Activated naive CD8-positive, alpha-beta T cell treated with anti-CD3 and anti-CD28 coated beads for 36 hours (primary cell): Measurements from ENCODE around the gene TSEN34. TPM values are rescaled to one million over a fixed set of nuclear protein-coding genes. Genes with fewer than 3 reads are reported as not detected.
A peak's percentile ranks its signal among the peaks of the same experiment; 100 is the strongest.
"Not testable (repeated sequence)": the region's sequence is repeated elsewhere in the genome, so short reads cannot be mapped to it uniquely, and the experiment has no call there.

Experiments used
- DNase-seq: peaks from one replicate; pipeline ENCODE4 v3.0.0; 2021
- H3K27ac Mint-ChIP-seq: one replicate; pipeline ENCODE4 v1.8.0; 2022; ENCODE audit warnings: mild to moderate bottlenecking, moderate library complexity, mixed read lengths
- H3K27me3 Mint-ChIP-seq: one replicate; pipeline ENCODE4 v1.8.0; 2022; ENCODE audit warnings: mild to moderate bottlenecking, mixed read lengths
- H3K36me3 Mint-ChIP-seq: one replicate; pipeline ENCODE4 v1.8.0; 2021; ENCODE audit warnings: mild to moderate bottlenecking, mixed read lengths
- H3K4me1 Mint-ChIP-seq: one replicate; pipeline ENCODE4 v1.8.0; 2021; ENCODE audit warnings: mixed read lengths
- H3K4me3 Mint-ChIP-seq: one replicate; pipeline ENCODE4 v1.8.0; 2022; ENCODE audit warnings: mild to moderate bottlenecking, moderate library complexity, mixed read lengths
- H3K9me3 Mint-ChIP-seq: one replicate; pipeline ENCODE4 v1.8.0; 2022; ENCODE audit warnings: mixed read lengths
- total RNA-seq, 2 experiments: library from RNA; stranded (reverse); gene quantifications; one replicate each; pipeline ENCODE4 v1.2.3, GENCODE V29; 2021

Gene TSEN34
- total RNA-seq, 2 experiments from 2014 or later = 15.5 to 16.4 TPM

DNA sequence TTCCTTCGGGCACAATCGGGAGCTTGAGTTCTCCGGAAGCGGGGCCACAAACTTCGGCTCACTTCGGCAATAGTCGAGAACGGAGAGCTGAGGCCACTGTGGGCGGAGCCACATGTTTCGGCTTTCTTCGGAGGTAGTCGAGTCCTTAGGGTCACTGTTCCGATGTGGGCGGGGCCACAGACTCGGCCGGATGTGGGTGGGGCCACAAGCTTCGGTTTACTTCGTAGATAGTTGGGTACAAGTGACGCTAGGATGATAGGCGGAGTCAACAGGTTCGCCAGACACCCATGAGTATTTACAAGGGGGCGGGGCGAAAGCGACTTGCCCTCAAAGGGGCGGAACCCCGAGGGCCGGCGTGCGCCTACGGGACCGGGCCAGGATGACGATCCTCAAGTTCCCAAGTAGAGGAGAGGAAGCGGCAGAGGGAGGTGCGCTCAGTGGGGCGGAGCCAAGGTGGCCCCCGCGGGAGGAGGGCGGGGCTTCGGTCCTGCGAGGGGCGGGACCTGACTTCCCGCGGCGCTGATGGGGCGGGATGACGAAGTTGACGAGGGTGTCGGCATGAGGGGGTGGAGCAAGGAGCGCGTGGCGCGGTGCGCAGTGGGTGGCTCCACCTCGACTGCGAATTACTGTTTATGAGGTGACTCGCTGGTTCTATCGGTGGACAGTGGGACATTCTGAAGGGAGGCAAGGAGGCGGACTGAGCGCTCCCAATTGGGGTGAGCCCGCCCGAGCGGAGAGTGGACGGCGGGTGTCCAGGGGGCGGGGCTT is 1.2 kb upstream of the TSEN34 start:
- Mint-ChIP-seq H3K27ac (peak overlapping the region; percentile 98), H3K4me3 (peak overlapping the region; percentile 87), H3K4me1 (peaks cover 22% of the 10 kb centered on the region), H3K27me3 (no peaks in the 10 kb centered on the region), H3K36me3 (peaks cover 22% of the 10 kb centered on the region), H3K9me3 (no peaks in the 10 kb centered on the region)
- DNase-seq = peak; percentile 100

DNA sequence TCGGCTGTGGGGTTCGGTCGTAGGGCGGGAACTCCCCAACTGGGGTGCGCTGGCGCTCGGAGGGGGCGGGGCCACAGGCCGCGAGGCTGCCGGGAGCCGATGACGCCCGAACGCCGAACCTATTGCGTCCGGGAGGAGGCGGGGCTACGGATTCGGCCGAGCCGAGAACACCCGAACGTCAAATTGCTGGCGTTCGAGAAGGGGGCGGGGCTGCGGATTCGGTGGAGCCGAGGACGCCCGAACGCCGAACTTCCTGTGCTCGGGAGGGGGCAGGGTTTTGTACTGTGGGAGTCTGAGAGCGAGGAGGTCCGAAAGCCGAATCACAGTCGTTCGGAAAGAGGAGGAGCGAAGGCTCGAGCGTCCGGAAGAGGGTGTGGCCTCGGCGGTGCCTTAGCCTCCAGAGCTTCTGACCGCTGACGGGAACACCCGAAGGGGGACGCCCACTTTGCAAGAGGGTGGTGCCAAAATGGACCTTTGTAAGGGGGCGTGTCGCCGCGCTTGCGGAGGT is 551 bp upstream of the TSEN34 start:
- H3K36me3 Mint-ChIP-seq = peaks cover 25% of the 10 kb centered on the region
- H3K4me3 Mint-ChIP-seq = peak overlapping the region; percentile 87

DNA sequence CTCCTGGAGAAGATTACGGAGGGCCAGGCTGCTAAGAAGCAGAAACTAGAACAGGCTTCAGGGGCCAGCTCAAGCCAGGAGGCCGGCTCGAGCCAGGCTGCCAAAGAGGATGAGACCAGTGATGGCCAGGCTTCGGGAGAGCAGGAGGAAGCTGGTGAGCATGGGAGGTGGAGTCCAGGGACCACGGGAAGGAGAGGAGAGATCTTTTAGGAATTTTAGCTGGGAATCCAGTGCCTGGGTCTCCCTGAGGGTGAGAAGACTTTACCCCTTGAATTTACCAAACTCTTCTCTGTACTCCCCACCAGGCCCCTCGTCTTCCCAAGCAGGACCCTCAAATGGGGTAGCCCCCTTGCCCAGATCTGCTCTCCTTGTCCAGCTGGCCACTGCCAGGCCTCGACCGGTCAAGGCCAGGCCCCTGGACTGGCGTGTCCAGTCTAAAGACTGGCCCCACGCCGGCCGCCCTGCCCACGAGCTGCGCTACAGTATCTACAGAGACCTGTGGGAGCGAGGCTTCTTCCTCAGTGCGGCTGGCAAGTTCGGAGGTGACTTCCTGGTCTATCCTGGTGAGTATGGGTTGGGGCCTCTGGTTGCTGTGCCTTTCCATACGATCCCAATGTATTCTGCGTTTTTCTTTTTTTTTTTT is 824 bp downstream of the TSEN34 start:
- Mint-ChIP-seq H3K9me3 (no peaks in the 10 kb centered on the region), H3K36me3 (peaks cover 21% of the 10 kb centered on the region), H3K27ac (peak overlapping the region; percentile 90), H3K4me3 (peak overlapping the region; percentile 87), H3K4me1 (peaks cover 23% of the 10 kb centered on the region), H3K27me3 (no peaks in the 10 kb centered on the region)
- DNase-seq = no peak

More for the DNA sequence above, 551 bp upstream of the TSEN34 start:
- H3K27ac Mint-ChIP-seq = peak overlapping the region; percentile 98
- H3K27me3 Mint-ChIP-seq = no peaks in the 10 kb centered on the region
- H3K4me1 Mint-ChIP-seq = peaks cover 23% of the 10 kb centered on the region
- DNase-seq = peak; percentile 100
- H3K9me3 Mint-ChIP-seq = no peaks in the 10 kb centered on the region

DNA sequence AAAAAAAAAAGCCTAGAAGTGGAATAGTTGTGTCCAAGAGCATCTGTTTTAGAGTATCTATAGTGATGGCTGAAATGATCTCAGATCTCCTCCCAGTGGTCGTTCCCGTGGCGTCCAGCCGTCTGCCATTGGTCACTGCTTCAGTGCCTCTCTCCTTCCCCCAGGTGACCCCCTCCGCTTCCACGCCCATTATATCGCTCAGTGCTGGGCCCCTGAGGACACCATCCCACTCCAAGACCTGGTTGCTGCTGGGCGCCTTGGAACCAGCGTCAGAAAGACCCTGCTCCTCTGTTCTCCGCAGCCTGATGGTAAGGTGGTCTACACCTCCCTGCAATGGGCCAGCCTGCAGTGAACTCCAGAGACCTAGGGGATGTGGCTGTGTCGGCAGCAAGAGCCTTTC is 1.9 kb downstream of the TSEN34 start:
- Mint-ChIP-seq H3K4me1 (peaks cover 15% of the 10 kb centered on the region), H3K36me3 (peaks cover 19% of the 10 kb centered on the region), H3K4me3 (peak overlapping the region; percentile 40), H3K27ac (no peak overlapping the region), H3K9me3 (no peaks in the 10 kb centered on the region), H3K27me3 (no peaks in the 10 kb centered on the region)
- no peak for DNase-seq

DNA sequence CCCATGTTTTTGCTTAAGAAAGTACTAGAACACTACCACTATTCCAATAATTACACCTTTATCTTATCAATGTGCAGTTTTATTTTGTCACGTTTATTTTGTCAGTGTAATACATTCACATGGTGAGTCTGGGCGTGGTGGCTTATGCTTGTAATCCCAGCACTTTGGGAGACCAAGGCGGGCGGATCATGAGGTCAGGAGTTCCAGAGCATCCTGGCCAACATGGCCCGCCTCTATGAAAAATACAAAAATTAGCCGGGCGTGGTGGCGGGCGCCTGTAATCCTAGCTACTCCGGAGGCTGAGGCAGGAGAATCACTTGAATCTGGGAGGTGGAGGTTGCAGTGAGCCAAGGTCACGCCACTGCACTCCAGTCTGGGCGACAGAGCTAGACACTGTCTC is 3.4 kb downstream of the TSEN34 start:
- H3K27me3 Mint-ChIP-seq, H3K4me3 Mint-ChIP-seq, DNase-seq, H3K27ac Mint-ChIP-seq, H3K9me3 Mint-ChIP-seq: not testable (repeated sequence)
- peaks cover 19% of the 10 kb centered on the region for H3K36me3 Mint-ChIP-seq
- H3K4me1 Mint-ChIP-seq = peaks cover 15% of the 10 kb centered on the region

DNA sequence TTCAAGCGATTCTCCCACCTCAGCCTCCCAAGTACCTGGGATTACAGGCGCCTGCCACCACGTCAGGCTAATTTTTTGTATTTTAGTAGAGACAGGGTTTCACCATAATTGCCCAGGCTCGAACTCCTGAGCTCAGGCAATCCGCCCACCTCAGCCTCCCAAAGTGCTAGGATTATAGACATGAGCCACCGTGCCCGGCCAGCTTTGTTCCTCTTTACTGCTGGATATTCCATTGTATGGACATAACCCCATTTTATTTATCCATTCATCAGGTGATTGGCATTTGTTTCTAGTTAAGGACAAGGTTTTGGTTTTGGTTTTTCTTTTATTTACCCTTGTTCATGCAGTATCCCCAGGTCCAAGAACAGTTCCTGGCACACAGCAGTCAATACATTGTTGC is 5.4 kb downstream of the TSEN34 start:
- no peak for DNase-seq
- H3K27me3 Mint-ChIP-seq = peaks cover 4% of the 10 kb centered on the region
- H3K9me3 Mint-ChIP-seq = no peaks in the 10 kb centered on the region
- peaks cover 22% of the 10 kb centered on the region for H3K4me1 Mint-ChIP-seq
- peaks cover 28% of the 10 kb centered on the region for H3K36me3 Mint-ChIP-seq
- H3K4me3 Mint-ChIP-seq = no peak overlapping the region
- H3K27ac Mint-ChIP-seq = no peak overlapping the region

DNA sequence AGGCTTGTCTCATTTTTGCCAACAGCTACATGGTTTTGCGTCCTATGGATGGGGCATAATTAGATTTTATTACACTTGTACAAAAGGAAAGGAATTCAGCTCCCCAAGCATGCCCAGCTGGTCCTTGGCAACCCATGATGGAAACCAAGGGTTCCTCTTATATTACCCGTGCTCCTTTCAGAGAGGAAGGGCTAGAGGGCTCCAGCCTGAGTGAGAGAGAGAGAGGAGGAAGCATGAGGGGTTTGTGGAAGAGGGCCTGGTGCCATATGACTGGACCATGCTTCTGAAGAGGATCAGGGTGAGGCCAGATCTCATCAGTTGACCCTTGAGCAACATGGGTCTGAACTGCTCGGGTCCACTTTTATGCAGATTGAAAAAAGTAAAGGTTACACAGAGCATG is 6.0 kb downstream of the TSEN34 start:
- Mint-ChIP-seq H3K4me1 (peaks cover 24% of the 10 kb centered on the region), H3K4me3 (no peak overlapping the region), H3K27ac (no peak overlapping the region), H3K9me3 (no peaks in the 10 kb centered on the region), H3K27me3 (peaks cover 4% of the 10 kb centered on the region), H3K36me3 (peaks cover 33% of the 10 kb centered on the region)
- DNase-seq = no peak

DNA sequence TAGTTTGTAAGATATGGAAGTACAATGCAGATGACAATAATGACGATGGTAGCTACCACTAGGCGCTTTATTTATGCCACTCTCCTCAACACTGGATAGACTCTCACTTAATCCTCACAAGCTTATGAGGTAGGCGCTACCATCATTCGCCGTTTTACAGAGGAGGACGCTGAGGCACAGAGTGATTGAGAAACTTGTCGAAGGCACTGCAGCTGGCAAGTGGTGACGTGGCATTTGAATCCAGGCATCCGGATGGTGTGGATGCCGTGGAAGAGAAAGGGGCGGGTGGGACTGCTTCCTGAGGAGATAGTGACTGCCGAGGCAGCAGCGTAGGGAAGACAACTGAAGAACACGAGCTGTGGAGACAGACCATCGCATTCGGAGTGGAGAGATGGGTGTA is 8.3 kb downstream of the TSEN34 start:
- H3K27ac Mint-ChIP-seq = peak overlapping the region; percentile 84
- H3K4me3 Mint-ChIP-seq = peak overlapping the region; percentile 98
- H3K36me3 Mint-ChIP-seq = peaks cover 44% of the 10 kb centered on the region
- DNase-seq = no peak
- H3K9me3 Mint-ChIP-seq = no peaks in the 10 kb centered on the region
- peaks cover 35% of the 10 kb centered on the region for H3K4me1 Mint-ChIP-seq
- H3K27me3 Mint-ChIP-seq = peaks cover 4% of the 10 kb centered on the region

DNA sequence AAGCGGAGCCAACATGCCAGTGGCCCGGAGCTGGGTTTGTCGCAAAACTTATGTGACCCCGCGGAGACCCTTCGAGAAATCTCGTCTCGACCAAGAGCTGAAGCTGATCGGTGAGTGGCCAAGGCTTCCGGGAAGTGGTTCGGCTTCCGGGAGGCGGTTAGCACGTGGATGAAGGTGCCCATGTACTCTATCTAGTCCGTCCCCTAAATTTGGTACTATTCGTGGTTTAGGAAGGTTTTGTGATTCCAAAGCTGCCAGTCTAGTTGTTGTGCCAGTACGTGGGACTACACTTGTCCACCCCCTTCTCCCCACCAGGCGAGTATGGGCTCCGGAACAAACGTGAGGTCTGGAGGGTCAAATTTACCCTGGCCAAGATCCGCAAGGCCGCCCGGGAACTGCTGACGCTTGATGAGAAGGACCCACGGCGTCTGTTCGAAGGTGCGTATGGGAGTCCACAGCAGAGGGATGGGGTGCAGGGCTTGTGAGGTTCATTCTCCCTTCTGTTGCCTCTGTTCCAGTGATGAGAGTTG is 10.1 kb downstream of the TSEN34 start:
- Mint-ChIP-seq H3K4me1 (peaks cover 51% of the 10 kb centered on the region), H3K9me3 (no peaks in the 10 kb centered on the region), H3K27me3 (peaks cover 4% of the 10 kb centered on the region), H3K27ac (peak overlapping the region; percentile 99), H3K4me3 (peak overlapping the region; percentile 98), H3K36me3 (peaks cover 52% of the 10 kb centered on the region)
- no peak for DNase-seq

DNA sequence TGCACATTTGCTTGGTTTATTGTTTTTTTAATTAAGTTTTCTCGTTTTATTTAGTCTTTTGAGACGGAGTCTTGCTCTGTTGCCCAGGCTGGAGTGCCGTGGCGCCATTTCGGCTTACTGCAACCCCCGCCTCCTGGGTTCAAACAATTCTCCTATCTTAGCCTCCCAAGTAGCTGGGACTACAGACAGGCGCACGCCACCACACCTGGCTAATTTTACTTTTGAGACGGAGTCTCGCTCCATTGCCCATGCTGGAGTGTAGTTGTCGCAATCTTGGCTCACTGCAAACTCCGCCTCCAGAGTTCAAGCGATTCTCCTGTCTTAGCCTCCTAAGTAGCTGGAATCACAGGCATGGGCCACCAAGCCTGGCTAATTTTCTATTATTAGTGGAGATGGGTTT is 10.9 kb downstream of the TSEN34 start:
- H3K36me3 Mint-ChIP-seq = peaks cover 59% of the 10 kb centered on the region
- H3K4me3 Mint-ChIP-seq = peak overlapping the region; percentile 98
- H3K4me1 Mint-ChIP-seq = peaks cover 59% of the 10 kb centered on the region
- peak overlapping the region; percentile 99 for H3K27ac Mint-ChIP-seq
- peaks cover 4% of the 10 kb centered on the region for H3K27me3 Mint-ChIP-seq
- no peaks in the 10 kb centered on the region for H3K9me3 Mint-ChIP-seq
- DNase-seq = no peak

DNA sequence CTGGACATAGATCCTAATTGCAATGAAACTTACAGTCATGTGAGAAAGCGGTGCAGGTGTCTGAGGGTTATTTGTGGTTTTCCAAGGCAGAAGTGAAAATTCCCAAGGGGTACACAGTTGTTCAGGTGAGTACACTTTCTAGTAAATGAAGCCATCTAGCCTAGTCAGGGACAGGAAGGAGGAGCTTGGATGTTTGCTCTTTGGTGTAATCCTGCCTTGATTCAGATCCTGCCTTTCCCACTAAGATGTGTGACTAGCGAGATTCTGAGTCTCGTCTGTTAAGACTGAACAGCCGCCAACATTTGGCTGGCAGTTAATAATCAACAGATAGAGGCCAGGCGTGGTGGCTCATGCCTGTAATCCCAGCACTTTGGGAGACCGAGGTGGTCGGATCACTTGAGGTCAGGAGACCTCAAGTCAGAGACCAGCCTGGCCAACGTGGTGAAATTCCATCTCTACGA is 12.1 kb downstream of the TSEN34 start:
- no peaks in the 10 kb centered on the region for H3K9me3 Mint-ChIP-seq
- H3K4me3 Mint-ChIP-seq = peak overlapping the region; percentile 98
- peaks cover 71% of the 10 kb centered on the region for H3K36me3 Mint-ChIP-seq
- peaks cover 71% of the 10 kb centered on the region for H3K4me1 Mint-ChIP-seq
- peaks cover 4% of the 10 kb centered on the region for H3K27me3 Mint-ChIP-seq
- H3K27ac Mint-ChIP-seq = peak overlapping the region; percentile 99
- no peak for DNase-seq

DNA sequence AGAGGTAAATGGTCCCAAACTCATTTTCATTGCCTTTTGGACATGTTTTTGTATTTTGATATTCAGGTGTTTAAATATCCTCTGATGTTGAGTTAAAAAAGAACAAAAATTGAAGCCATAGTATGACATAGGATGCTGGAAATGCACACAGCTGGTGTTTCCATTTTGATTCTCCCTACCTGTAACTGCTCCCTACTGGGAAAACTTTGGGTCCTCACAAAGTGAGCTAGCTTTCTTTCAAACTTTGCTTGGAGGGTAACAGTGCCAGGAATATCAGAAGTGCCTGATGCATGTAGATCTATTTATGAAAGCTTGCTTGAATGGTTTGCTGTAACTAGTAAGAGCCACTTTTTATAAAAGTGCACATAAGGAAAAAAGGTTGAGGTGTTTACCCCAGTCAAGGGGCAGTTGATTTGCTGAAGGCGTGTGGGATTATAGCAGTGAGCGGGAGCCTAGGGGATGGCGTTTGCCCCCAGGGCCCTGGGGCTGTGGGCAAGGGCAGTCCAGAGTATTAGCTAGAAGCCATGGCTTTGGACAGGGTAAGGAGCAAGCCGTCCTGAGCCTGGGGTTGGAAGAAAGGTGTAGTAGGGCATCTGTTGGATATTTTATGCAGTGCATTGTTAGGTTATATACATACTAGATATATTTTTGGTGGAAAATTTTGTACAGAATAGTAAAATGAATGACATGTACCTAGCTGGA is 13.8 kb downstream of the TSEN34 start:
- peak overlapping the region; percentile 98 for H3K4me3 Mint-ChIP-seq
- H3K27ac Mint-ChIP-seq = peak overlapping the region; percentile 99
- H3K9me3 Mint-ChIP-seq = no peaks in the 10 kb centered on the region
- H3K27me3 Mint-ChIP-seq = peaks cover 8% of the 10 kb centered on the region
- H3K4me1 Mint-ChIP-seq = peaks cover 83% of the 10 kb centered on the region
- peaks cover 80% of the 10 kb centered on the region for H3K36me3 Mint-ChIP-seq
- no peak for DNase-seq

DNA sequence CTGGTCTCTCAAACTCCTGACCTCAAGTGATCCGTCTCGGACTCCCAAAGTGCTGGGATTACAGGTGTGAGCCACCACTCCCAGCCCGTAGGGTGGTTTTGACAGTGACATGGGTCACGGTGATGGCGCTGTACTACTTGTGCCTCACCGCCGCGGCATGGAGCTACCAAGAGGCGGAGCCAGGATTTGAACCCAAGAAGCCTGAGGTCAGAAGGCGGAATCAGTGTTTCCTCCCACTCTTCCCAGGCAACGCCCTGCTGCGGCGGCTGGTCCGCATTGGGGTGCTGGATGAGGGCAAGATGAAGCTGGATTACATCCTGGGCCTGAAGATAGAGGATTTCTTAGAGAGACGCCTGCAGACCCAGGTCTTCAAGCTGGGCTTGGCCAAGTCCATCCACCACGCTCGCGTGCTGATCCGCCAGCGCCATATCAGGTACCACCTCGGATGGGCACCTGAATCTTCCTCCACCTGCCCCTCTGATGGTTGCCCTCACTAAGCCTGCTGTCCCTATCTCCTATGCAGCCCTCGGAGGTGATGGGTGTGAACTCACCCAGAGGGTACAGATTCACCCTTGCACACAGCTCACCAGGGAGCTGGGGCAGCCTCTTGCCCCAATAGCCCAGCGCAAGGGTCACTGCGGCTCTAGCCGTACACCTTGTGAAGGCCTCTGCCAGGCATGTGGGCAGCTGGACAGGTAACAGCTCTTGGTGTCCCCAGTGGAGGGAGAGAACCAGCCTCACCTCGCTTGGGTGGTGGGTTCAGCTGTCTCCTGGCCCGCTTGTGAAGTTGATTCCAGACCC is 15.1 kb downstream of the TSEN34 start:
- Mint-ChIP-seq H3K4me3 (peak overlapping the region; percentile 98), H3K4me1 (peaks cover 89% of the 10 kb centered on the region), H3K27ac (peak overlapping the region; percentile 88), H3K9me3 (peaks cover 3% of the 10 kb centered on the region), H3K36me3 (peaks cover 85% of the 10 kb centered on the region), H3K27me3 (peaks cover 4% of the 10 kb centered on the region)
- DNase-seq = no peak

DNA sequence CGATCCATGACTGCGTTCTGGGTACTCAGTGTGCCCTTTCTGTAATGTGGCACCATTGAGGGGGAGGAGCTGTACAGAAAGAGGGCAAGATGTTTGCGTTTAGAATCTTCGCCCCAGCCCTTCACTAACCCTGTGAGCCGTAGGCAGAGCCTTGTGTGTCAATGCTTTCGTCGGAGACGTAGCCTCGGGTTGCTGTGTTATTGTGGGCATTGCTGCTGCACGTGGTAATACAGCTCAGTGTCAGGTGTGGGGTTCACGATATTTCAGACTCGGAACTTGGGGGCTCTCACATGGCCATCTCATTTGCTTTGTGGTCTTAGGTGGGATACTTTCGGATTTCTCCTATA is 15.7 kb downstream of the TSEN34 start:
- DNase-seq = no peak
- Mint-ChIP-seq H3K36me3 (peaks cover 80% of the 10 kb centered on the region), H3K27me3 (peaks cover 4% of the 10 kb centered on the region), H3K9me3 (peaks cover 3% of the 10 kb centered on the region), H3K4me1 (peaks cover 89% of the 10 kb centered on the region), H3K4me3 (peak overlapping the region; percentile 56), H3K27ac (peak overlapping the region; percentile 88)
